Measurements from ENCODE around the gene ZSCAN10. TPM values are rescaled to one million over a fixed set of nuclear protein-coding genes. Genes with fewer than 3 reads are reported as not detected.

Gene ZSCAN10
- total RNA-seq, 1 donor from 2014 or later, result 0.34 TPM

DNA sequence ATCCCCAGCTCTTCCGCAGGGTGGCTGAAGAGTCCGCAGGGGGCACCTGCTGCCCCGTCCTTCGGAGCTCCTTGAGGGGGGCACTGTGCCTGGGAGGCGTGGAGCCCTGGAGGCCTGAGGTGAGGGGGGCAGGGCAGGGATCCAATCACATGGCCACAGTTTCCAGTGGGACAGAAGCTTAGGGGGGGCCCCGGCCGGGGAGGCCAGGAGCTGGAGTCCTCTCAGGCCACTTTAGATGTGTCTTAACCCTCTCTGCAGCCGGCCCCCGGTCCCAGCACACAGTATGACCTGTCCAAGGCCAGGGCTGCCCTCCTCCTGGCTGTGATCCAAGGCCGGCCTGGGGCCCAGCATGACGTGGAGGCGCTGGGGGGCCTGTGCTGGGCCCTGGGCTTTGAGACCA, 46.6 kb upstream of the ZSCAN10 start:
- TF ChIP-seq, protein P1, sequence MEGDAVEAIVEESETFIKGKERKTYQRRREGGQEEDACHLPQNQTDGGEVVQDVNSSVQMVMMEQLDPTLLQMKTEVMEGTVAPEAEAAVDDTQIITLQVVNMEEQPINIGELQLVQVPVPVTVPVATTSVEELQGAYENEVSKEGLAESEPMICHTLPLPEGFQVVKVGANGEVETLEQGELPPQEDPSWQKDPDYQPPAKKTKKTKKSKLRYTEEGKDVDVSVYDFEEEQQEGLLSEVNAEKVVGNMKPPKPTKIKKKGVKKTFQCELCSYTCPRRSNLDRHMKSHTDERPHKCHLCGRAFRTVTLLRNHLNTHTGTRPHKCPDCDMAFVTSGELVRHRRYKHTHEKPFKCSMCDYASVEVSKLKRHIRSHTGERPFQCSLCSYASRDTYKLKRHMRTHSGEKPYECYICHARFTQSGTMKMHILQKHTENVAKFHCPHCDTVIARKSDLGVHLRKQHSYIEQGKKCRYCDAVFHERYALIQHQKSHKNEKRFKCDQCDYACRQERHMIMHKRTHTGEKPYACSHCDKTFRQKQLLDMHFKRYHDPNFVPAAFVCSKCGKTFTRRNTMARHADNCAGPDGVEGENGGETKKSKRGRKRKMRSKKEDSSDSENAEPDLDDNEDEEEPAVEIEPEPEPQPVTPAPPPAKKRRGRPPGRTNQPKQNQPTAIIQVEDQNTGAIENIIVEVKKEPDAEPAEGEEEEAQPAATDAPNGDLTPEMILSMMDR (IDR thresholded peaks at IDR 0.05; ENCODE audit: unreplicated experiment), result no peak
- H3K36me3 Mint-ChIP-seq (ENCODE audit: insufficient read depth), result peaks cover 7% of the 10 kb centered on the region
- DNase-seq (ENCODE audit: low spot score, unreplicated experiment), result no peak
- no peaks in the 10 kb centered on the region for H3K9me3 Mint-ChIP-seq (ENCODE audit: low read depth)
- no peak overlapping the region for H3K4me3 Mint-ChIP-seq (ENCODE audit: low read depth)
- H3K4me1 Mint-ChIP-seq (ENCODE audit: low read depth), result peaks cover 1% of the 10 kb centered on the region
- no peak overlapping the region for H3K27ac Mint-ChIP-seq
- H3K27me3 Mint-ChIP-seq, result peaks cover 8% of the 10 kb centered on the region

DNA sequence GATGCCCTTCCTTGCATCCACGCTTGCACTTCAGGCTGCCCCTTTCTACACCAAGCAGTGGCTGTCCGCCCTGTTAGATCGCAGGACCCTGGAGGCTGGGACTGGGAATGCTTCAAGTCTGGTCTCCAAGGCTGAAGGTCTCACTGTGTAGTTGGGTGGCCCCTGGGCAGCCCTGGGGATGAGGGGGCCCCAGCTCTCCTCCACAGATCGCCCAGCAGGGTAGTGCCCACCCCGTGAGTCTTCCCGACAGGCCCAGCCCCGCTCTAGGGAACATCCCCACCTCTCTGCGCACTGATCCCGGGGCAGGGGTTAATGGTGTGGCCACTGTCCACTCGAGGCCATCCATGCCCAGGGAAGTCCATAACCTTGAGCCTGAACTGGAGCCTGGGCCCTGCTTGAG, 46.1 kb upstream of the ZSCAN10 start:
- Mint-ChIP-seq H3K27me3 (peaks cover 6% of the 10 kb centered on the region), H3K36me3 (ENCODE audit: insufficient read depth) (peaks cover 7% of the 10 kb centered on the region), H3K4me3 (ENCODE audit: low read depth) (no peak overlapping the region), H3K27ac (no peak overlapping the region), H3K4me1 (ENCODE audit: low read depth) (no peaks in the 10 kb centered on the region), H3K9me3 (ENCODE audit: low read depth) (no peaks in the 10 kb centered on the region)
- no peak for DNase-seq (ENCODE audit: low spot score, unreplicated experiment)
- TF ChIP-seq, protein P1 (IDR thresholded peaks at IDR 0.05; ENCODE audit: unreplicated experiment), result no peak

DNA sequence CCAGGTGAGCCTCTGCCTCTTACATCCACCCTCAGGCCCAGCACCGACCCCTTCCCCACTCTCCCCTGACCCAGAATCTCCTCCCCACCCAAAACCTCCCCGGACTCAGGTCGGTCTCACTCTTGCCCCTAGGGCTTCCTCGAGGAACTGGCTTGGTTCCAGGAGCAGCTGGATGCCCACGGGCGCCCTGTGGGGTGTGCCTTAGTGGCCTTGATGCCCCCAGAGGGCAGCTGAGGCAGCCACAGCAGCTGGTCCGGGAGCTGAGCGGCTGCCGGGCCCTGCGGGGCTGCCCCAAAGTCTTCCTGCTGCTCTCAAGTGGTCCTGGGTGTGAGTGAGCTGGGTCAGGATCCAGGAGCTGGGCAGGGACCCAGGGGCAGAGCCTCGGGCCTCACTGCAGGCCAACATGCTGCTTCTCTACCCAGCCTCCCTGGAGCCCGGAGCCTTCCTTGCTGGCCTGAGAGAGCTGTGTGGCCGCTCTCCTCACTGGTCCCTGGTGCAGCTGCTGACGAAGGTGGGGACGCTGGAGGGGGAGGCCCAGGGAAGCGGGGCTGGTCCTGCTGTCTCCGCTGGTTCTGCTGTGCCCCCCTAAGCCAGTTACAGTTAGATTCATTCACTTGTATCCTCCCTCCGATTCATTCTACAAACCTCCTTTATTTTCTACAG, 45.4 kb upstream of the ZSCAN10 start:
- Mint-ChIP-seq H3K36me3 (ENCODE audit: insufficient read depth) (peaks cover 7% of the 10 kb centered on the region), H3K4me1 (ENCODE audit: low read depth) (no peaks in the 10 kb centered on the region), H3K4me3 (ENCODE audit: low read depth) (no peak overlapping the region), H3K27ac (no peak overlapping the region), H3K9me3 (ENCODE audit: low read depth) (no peaks in the 10 kb centered on the region), H3K27me3 (peaks cover 6% of the 10 kb centered on the region)
- no peak for DNase-seq (ENCODE audit: low spot score, unreplicated experiment)
- TF ChIP-seq, protein P1 (IDR thresholded peaks at IDR 0.05; ENCODE audit: unreplicated experiment), result no peak

DNA sequence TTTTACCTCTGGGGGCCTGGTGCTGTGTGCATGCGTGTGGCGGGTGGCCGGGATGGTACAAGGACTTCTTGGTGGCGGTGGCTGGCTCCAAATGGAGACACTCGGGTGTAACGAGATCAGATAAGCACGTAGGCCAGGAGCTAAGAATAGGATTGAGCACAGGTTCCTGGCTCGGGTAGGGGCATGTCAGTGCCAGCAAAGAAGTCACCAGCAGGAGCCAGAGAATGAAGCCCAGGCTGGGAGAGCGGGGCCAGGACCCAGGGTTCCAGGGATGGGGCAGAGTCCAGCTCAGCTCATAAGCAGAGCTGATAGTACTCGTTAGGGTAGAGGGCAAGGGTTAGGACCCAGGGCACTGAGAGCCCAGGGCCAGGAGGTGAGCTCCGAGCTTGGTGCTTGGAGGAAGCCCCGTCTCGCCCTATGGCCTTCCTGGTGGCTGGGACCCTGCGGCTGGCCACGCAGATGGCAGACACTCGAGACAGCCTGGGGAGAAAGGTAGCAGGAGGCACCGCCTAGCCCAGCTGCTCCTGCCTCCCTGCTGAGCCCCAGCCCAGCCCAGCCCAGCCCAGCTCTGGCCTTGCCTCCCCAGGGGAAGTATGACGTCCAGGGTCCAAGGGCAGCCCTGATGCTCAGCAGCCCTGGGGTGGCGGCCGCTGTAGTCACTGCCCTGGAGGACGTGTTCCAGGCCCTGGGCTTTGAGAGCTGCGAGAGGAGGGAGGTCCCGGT, 44.7 kb upstream of the ZSCAN10 start:
- no peak for DNase-seq (ENCODE audit: low spot score, unreplicated experiment)
- Mint-ChIP-seq H3K36me3 (ENCODE audit: insufficient read depth) (peaks cover 11% of the 10 kb centered on the region), H3K9me3 (ENCODE audit: low read depth) (no peaks in the 10 kb centered on the region), H3K27ac (no peak overlapping the region), H3K4me3 (ENCODE audit: low read depth) (no peak overlapping the region), H3K4me1 (ENCODE audit: low read depth) (no peaks in the 10 kb centered on the region), H3K27me3 (peaks cover 6% of the 10 kb centered on the region)
- TF ChIP-seq, protein P1 (IDR thresholded peaks at IDR 0.05; ENCODE audit: unreplicated experiment), result no peak

DNA sequence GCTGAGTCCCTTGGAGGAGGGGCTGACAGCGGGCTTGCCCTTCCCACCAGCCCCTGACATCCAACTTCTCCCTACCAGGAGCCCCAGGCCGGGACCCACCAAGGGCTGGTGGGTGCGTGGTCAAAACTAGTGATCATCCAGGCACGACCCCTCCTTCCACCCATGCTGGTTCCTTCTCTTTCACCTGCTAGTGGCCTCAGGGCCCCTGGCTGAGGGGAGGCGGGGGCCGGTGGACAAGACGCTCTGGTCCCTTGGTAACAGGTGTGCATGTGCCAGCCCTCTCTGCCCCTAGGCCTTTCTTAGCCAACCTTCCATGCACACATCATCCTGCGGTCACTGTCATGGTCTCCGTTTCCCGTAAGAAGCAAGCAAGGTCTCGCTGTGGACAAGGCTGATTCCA, 44.1 kb upstream of the ZSCAN10 start:
- Mint-ChIP-seq H3K27me3 (peaks cover 6% of the 10 kb centered on the region), H3K9me3 (ENCODE audit: low read depth) (no peaks in the 10 kb centered on the region), H3K36me3 (ENCODE audit: insufficient read depth) (peaks cover 11% of the 10 kb centered on the region), H3K4me1 (ENCODE audit: low read depth) (no peaks in the 10 kb centered on the region), H3K4me3 (ENCODE audit: low read depth) (no peak overlapping the region), H3K27ac (no peak overlapping the region)
- no peak for DNase-seq (ENCODE audit: low spot score, unreplicated experiment)
- TF ChIP-seq, protein P1 (IDR thresholded peaks at IDR 0.05; ENCODE audit: unreplicated experiment), result no peak
